Stimulated activated CD4-positive, alpha-beta T cell treated with anti-CD3 and anti-CD28 coated beads, Interleukin-4, amount 100 ng/mL, for 48 hours (primary cell): ENCODE measurements around the gene CEP85.
"Not testable (repeated sequence)": the region's sequence is repeated elsewhere in the genome, so short reads cannot be mapped to it uniquely, and the experiment has no call there.

Experiments
- DNase-seq, 2 donors: peaks; one replicate each; pipeline ENCODE4 v3.0.0-alpha.2; 2020; ENCODE audit warnings: low read depth in 2 of 2

CEP85 gene

DNA sequence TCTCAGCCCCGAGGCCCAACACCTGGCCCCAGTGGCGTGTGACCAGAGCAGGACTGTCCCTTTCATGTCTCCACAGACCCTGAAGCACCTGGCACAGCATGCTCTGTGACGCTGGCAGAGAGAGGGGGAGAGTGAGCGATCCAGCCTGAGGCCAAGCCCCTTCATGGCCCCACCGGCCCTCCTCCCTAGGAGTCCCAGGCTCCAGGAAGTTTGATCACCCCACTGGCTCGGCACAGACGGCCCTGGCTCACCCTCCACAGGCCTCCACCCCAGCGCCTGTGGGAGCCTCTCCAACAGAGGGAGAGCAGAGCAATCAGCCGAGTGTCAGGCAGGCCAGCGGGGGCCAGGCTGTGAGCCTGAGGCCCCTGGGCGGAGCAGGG lies 56.9 kb downstream of the CEP85 start:
- no peak for DNase-seq

GRCh38 chr1:26291433-26291832 lies 57.4 kb downstream of the CEP85 start:
- no peak for DNase-seq

GRCh38 chr1:26291939-26292338 lies 57.9 kb downstream of the CEP85 start:
- no peak for DNase-seq

DNA sequence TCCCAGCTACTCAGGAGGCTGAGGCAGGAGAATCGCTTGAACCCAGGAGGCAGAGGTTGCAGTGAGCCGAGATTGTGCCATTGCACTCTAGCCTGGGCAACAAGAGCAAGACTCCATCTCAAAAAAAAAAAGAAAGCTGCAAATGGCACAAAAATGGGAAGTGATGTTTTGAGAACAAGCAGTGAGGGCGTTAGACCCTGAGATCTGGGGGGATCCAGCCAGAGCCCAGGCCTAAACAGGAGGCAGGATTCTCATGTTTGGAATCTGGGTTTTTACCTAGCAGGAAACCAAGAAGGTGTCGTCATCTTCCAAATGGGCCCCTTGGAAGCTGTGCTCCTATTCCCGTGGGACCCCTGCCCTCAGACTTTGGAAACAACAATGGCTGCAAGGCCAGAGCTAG lies 58.7 kb downstream of the CEP85 start:
- not testable (repeated sequence) for DNase-seq

GRCh38 chr1:26293911-26294463 lies 60.0 kb downstream of the CEP85 start:
- no peak for DNase-seq

GRCh38 chr1:26295194-26296138 lies 61.5 kb downstream of the CEP85 start:
- DNase-seq: no peak

DNA sequence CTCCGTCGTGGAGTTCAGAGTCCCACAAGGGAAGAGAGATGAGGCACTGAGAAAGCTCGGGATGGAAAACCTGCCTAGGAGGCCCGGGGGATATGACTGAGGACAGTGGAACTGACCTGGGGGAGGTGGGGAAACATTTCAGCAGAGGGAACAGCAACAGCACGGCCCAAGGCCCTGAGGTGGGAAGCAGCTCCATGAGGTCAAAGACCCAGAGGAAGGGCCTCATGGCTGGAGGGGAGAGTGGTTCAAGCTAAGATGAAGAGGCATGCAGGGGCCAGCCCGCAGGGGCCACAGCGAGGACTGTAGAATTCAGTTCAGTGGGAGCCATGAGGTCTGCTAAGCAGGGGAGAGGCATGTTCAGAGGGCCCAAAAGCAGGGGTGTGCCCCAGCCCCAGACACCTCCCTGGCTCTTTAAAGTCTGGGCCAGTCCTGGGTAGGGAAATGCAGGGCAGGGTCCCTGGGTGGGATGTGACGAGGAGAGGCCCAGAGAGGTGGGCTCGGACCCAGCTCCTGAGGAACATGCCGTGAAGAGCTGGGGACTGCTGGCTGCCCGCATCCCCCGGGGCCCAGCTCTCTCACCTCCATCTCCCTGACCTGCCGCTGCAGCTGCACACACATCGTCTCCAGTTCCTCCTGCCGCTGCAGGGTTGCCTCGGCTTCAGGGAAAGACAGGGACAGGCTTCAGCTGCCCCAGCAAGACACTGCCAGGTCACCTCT lies 62.5 kb downstream of the CEP85 start:
- DNase-seq: no peak

DNA sequence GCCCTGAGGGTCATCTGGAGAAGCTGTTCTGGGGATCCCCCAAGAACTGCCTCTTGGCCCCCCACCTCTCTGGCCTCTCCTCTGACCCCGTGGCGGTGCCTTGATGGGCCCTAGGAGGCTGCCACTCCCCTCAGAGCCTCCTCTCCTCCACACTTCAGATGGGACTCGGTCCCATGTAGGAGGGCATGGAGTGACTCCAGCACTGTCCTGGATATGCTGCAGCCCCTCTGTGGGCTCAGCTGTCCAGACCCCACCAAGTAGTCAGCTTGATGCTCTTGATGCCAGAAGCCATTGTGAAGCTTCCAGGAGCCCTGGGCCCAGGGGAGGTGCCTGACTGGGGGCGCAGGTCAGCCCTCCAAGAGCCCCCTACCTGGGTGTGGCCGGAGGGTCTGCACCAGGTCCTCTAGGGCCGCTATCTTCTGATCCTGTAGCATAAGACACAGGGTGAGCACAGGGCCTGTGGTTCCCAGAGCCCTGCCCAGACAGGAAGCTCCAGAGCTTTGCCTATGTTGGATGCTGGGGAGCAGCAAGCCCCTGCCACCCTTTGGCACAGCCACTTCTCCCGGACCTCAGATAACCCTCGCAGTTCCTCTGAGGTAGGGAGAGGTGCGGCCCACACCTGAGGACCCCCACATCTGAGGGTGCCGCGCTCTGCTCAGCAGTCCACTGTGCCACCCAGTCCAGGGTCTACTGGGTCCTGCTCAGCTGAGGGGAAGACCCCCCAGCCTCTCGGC lies 63.2 kb downstream of the CEP85 start:
- no peak for DNase-seq

GRCh38 chr1:26297791-26298124 lies 63.8 kb downstream of the CEP85 start:
- no peak for DNase-seq

GRCh38 chr1:26300578-26301275 lies 66.7 kb downstream of the CEP85 start:
- DNase-seq: no peak

DNA sequence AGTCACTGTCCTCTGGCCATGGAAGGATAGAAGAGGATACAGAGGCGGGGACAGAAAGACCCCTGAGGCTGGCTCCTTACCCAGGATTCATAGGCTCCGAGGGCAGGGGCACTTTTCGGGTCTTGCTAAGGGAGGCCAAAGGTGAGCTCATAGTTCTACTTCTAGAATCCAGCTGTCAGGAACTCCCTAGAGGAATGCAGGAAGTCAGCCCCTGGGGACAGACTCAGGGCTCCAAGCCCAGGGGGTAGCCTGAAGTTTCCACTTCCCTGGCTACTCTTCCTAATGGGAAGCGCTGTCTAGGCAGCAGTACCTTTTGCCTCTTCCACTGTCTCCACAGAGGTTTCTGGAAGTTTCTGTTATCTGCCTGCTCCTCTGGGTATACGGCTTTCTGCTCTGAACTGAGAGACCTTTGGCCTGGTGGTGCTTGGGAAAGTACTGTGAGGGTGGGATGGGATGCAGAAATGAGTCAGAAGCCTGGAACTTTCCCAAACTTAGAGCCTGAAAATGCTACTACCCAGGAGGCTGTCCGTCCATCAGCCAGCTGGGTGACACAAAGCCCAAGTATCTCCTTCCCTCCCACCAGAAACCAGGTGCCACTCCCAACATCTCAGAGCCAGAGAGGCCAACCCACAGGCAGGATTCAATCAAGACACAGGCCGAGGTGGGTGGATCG lies 68.9 kb downstream of the CEP85 start:
- no peak for DNase-seq

GRCh38 chr1:26305667-26306289 lies 71.8 kb downstream of the CEP85 start:
- DNase-seq: no peak

DNA sequence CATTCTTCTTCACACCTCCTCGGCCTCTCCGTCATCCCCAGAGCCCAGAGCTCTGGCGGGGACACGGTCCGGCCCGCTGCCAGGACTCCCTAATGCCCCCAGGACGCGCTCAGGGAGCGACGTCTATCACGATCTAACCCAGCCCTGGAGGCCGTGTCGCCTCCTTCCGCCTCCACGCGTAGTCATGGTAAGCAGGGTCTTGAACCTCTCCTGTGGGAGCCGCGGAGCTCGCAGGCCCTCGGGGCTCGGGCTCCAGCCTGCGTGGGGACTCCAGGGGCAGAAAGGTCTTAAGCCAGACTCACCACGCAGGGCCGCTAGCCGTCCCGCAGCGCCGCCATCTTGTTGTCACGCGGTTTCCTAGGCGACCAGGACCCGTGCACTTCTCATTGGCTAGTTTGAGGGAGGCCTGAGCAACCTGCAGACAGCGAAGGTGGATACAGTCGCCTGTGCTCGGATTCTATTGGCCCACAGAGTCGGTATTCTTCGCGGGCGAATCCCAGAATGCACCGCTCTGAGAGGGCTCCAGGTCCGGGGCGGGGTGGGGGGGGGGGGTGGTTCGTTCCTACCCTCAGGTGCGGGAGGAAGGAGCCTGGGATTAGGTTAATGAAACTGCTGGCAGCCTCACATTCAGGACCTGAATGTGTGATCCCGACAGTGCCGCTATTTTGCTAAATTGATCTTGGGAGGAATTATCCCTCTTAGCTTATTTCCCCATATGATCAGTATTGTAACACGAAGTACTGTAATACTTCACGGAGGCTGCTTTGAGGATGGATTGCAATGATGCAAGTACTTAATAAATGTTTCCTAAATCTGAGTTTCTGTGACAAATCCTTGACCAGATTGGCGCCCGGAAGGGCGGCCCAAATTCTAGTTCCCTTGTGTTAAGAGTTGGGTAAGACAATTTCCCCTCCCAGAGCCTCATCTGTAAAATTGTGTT lies 72.6 kb downstream of the CEP85 start, which contains the start of gene UBXN11:
UBXN11 (minus strand) TSS at position 347 of the 940 bp plus-strand sequence. CDS start 3,753 bp downstream, outside the sequence.
- peak; percentile 86 to 91 for DNase-seq

- DNase-seq: no peak
Observed at GRCh38 chr1:26307363-26307781, 73.4 kb downstream of the CEP85 start.

- peak in 1 of 2 donors; percentile 27 for DNase-seq
Observed at GRCh38 chr1:26307966-26308899, 74.2 kb downstream of the CEP85 start.

DNA sequence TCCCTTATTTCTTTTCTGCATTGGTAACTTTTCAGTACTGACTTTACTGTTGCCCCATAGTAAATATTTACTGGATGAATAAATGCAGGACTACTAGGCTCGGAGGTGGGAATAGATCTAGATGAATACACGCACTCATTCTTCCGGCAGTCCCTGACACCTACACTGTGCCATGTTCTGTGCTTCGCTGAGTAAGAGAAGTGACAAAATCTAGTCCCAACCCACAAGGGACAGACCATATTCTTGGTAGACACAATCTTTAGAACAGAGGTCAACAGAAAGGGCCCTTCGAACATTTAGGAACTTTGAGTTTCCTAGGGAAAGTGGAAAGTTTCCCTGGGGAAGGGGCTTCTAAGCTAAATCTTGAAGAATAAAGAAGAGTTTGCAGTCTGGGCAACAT lies 80.5 kb downstream of the CEP85 start:
- DNase-seq: no peak

DNA sequence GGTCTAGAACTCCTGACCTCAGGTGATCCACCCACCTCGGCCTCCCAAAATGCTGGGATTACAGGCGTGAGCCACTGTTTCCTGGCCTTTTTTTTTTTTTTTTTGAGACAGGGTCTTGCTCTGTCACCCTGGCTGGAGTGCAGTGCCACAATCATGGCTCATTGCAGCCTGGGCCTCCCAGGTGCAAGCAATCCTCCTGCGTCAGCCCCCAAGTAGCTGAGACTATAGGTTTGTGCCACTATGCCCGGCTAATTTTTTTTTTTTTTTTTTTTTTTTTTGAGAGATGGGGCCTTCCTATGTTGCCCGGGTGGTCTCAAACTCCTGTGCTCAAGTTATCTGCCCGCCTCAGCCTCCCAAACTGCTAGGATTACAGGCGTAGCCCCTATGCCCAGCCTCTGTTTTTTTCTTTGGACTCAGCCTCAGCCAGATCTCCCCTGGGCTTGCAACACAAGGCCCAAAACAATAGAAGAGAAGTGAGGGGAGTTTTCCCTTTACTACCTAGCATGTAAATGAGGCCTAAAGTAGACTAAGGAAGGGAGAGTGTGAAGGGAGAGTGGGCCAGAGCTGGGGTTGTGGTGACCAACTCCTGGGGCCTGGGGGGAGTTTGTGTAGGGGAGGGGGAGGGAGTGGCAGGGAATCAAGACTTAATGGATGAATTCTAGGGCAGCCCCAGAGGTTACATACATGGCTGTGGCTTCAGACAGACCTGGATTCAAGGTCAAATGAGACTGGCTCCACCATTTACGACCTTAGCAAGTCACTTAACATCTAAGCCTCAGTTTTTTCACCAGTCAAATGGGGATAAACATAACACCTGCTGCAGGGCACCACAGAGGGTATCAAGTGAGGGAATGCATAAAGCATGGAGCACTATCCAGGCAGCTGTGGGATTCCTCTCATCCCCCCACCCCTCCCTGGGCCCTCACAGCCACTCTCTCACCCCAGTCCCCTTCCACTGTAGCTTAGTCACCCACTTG lies 82.2 kb downstream of the CEP85 start:
- DNase-seq: no peak
